ACC112 (cell line): ENCODE results near the gene MACROD2.

Experiments
- H2AFZ ChIP-seq: fragments of 200-600 bp; sonication (generic); one replicate; pipeline ENCODE4 v1.6.0; 2017; ENCODE audit warnings: antibody characterized with exemption, low read length; ENCODE audit not compliant: unreplicated experiment
- H3K27ac ChIP-seq: fragments of 200-600 bp; sonication (generic); 2 replicates; pipeline ENCODE4 v1.5.1; 2014; ENCODE audit warnings: low read depth, mild to moderate bottlenecking, antibody characterized with exemption, low read length, moderate library complexity
- H3K27me3 ChIP-seq: fragments of 200-600 bp; sonication (generic); 2 replicates; pipeline ENCODE4 v1.6.1; 2014; ENCODE audit warnings: mild to moderate bottlenecking, antibody characterized with exemption, low read length, moderate library complexity, mixed read lengths; ENCODE audit not compliant: insufficient read depth
- H3K36me3 ChIP-seq: fragments of 200-600 bp; sonication (generic); 2 replicates; pipeline ENCODE4 v1.6.1; 2016; ENCODE audit warnings: mild to moderate bottlenecking, antibody characterized with exemption, low read length, moderate library complexity, mixed read lengths; ENCODE audit not compliant: insufficient read depth
- H3K4me1 ChIP-seq: fragments of 200-600 bp; sonication (generic); one replicate; pipeline ENCODE4 v1.6.1; 2016; ENCODE audit warnings: low read length, mixed read lengths; ENCODE audit not compliant: insufficient read depth, unreplicated experiment, control insufficient read depth
- H3K4me3 ChIP-seq: fragments of 200-600 bp; sonication (generic); 2 replicates; pipeline ENCODE4 v1.5.1; 2014; ENCODE audit warnings: mild to moderate bottlenecking, low read depth, low read length
- H3K79me2 ChIP-seq: fragments of 200-600 bp; sonication (generic); one replicate; pipeline ENCODE4 v1.6.0; 2016; ENCODE audit warnings: low read length; ENCODE audit not compliant: control insufficient read depth, unreplicated experiment, insufficient read depth

The MACROD2 gene

GRCh38 chr20:15612198-15612597, 1616.9 kb downstream of the MACROD2 start:
- Histone ChIP-seq H3K4me1 (no peaks in the 10 kb centered on the region), H3K79me2 (no peaks in the 10 kb centered on the region), H3K27ac (no peak overlapping the region), H3K27me3 (no peaks in the 10 kb centered on the region), H2AFZ (no peak overlapping the region), H3K36me3 (no peaks in the 10 kb centered on the region), H3K4me3 (no peak overlapping the region)

- no peak overlapping the region for H2AFZ ChIP-seq
- H3K27me3 ChIP-seq: no peaks in the 10 kb centered on the region
- no peaks in the 10 kb centered on the region for H3K36me3 ChIP-seq
Observed at GRCh38 chr20:15612769-15613168, 1617.5 kb downstream of the MACROD2 start.

GRCh38 chr20:15613530-15613929, 1618.2 kb downstream of the MACROD2 start:
- no peak overlapping the region for H2AFZ ChIP-seq
- H3K4me1 ChIP-seq: no peaks in the 10 kb centered on the region
- H3K27me3 ChIP-seq: no peaks in the 10 kb centered on the region
- no peak overlapping the region for H3K27ac ChIP-seq
- no peaks in the 10 kb centered on the region for H3K36me3 ChIP-seq
- no peak overlapping the region for H3K4me3 ChIP-seq
- H3K79me2 ChIP-seq: no peaks in the 10 kb centered on the region

More at GRCh38 chr20:15612769-15613168, 1617.5 kb downstream of the MACROD2 start:
- no peaks in the 10 kb centered on the region for H3K4me1 ChIP-seq
- no peaks in the 10 kb centered on the region for H3K79me2 ChIP-seq
- H3K27ac ChIP-seq: no peak overlapping the region
- no peak overlapping the region for H3K4me3 ChIP-seq

- H3K4me1 ChIP-seq: no peaks in the 10 kb centered on the region
- no peaks in the 10 kb centered on the region for H3K79me2 ChIP-seq
- H3K36me3 ChIP-seq: no peaks in the 10 kb centered on the region
Observed at GRCh38 chr20:15616626-15617025, 1621.3 kb downstream of the MACROD2 start.

GRCh38 chr20:15618110-15618509, 1622.8 kb downstream of the MACROD2 start:
- Histone ChIP-seq H3K27me3 (no peaks in the 10 kb centered on the region), H3K36me3 (no peaks in the 10 kb centered on the region), H3K4me1 (no peaks in the 10 kb centered on the region), H2AFZ (no peak overlapping the region), H3K4me3 (no peak overlapping the region), H3K27ac (no peak overlapping the region), H3K79me2 (no peaks in the 10 kb centered on the region)

More at GRCh38 chr20:15616626-15617025, 1621.3 kb downstream of the MACROD2 start:
- H3K4me3 ChIP-seq: no peak overlapping the region
- H3K27me3 ChIP-seq: no peaks in the 10 kb centered on the region
- no peak overlapping the region for H2AFZ ChIP-seq
- H3K27ac ChIP-seq: no peak overlapping the region

GRCh38 chr20:15618912-15619311, 1623.6 kb downstream of the MACROD2 start:
- Histone ChIP-seq H2AFZ (no peak overlapping the region), H3K27ac (no peak overlapping the region), H3K36me3 (no peaks in the 10 kb centered on the region)

GRCh38 chr20:15619341-15619740, 1624.0 kb downstream of the MACROD2 start:
- H3K27ac ChIP-seq: no peak overlapping the region
- H3K4me1 ChIP-seq: no peaks in the 10 kb centered on the region
- no peaks in the 10 kb centered on the region for H3K79me2 ChIP-seq
- no peak overlapping the region for H2AFZ ChIP-seq
- no peaks in the 10 kb centered on the region for H3K27me3 ChIP-seq
- H3K4me3 ChIP-seq: no peak overlapping the region
- H3K36me3 ChIP-seq: no peaks in the 10 kb centered on the region

More at GRCh38 chr20:15618912-15619311, 1623.6 kb downstream of the MACROD2 start:
- H3K27me3 ChIP-seq: no peaks in the 10 kb centered on the region
- no peaks in the 10 kb centered on the region for H3K79me2 ChIP-seq
- H3K4me1 ChIP-seq: no peaks in the 10 kb centered on the region
- H3K4me3 ChIP-seq: no peak overlapping the region

GRCh38 chr20:15619816-15620215, 1624.5 kb downstream of the MACROD2 start:
- H2AFZ ChIP-seq: no peak overlapping the region
- no peak overlapping the region for H3K27ac ChIP-seq
- H3K79me2 ChIP-seq: no peaks in the 10 kb centered on the region
- H3K4me1 ChIP-seq: no peaks in the 10 kb centered on the region
- H3K36me3 ChIP-seq: no peaks in the 10 kb centered on the region
- no peaks in the 10 kb centered on the region for H3K27me3 ChIP-seq
- no peak overlapping the region for H3K4me3 ChIP-seq

- Histone ChIP-seq H3K27me3 (no peaks in the 10 kb centered on the region), H2AFZ (no peak overlapping the region), H3K36me3 (no peaks in the 10 kb centered on the region), H3K4me1 (no peaks in the 10 kb centered on the region), H3K27ac (no peak overlapping the region), H3K79me2 (no peaks in the 10 kb centered on the region), H3K4me3 (no peak overlapping the region)
Observed at GRCh38 chr20:15622368-15622767, 1627.1 kb downstream of the MACROD2 start.

- H3K36me3 ChIP-seq: no peaks in the 10 kb centered on the region
- no peak overlapping the region for H2AFZ ChIP-seq
- H3K79me2 ChIP-seq: no peaks in the 10 kb centered on the region
- no peaks in the 10 kb centered on the region for H3K27me3 ChIP-seq
- no peak overlapping the region for H3K27ac ChIP-seq
- H3K4me1 ChIP-seq: no peaks in the 10 kb centered on the region
- no peak overlapping the region for H3K4me3 ChIP-seq
Observed at GRCh38 chr20:15623215-15623614, 1627.9 kb downstream of the MACROD2 start.

GRCh38 chr20:15625981-15626380, 1630.7 kb downstream of the MACROD2 start:
- Histone ChIP-seq H3K27ac (no peak overlapping the region), H3K27me3 (peaks cover 7% of the 10 kb centered on the region), H3K4me1 (no peaks in the 10 kb centered on the region), H2AFZ (no peak overlapping the region), H3K79me2 (no peaks in the 10 kb centered on the region), H3K36me3 (no peaks in the 10 kb centered on the region), H3K4me3 (no peak overlapping the region)
